HG03139 (cell line): ENCODE measurements around the gene PCNT.

Source experiments
- ATAC-seq: cut with Tn5 transposase; IDR thresholded peaks from one replicate; pipeline ENCODE4 v1.9.1; 2021; ENCODE audit not compliant: unreplicated experiment

Gene PCNT

GRCh38 chr21:46379691-46380090, 55.7 kb downstream of the PCNT start:
- ATAC-seq = no peak

GRCh38 chr21:46381541-46381940, 57.6 kb downstream of the PCNT start:
- ATAC-seq = no peak

DNA sequence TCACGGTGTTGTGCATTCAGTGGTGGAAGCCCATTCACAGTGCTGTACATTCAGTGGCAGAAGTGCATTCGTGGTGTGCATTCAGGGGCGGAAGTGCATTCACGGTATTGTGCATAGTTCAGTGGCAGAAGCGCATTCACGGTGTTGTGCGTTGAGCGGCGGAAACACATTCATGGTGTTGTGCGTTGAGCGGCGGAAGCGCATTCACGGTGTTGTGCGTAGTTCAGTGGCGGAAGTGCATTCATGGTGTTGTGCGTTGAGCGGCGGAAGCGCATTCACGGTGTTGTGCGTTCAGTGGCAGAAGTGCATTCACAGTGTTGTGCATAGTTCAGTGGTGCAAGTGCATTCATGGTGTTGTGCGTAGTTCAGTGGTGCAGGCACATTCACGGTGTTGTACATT, 60.6 kb downstream of the PCNT start:
- no peak for ATAC-seq

- no peak for ATAC-seq
Observed at GRCh38 chr21:46385846-46386733, 62.1 kb downstream of the PCNT start.

GRCh38 chr21:46386734-46387088, 62.8 kb downstream of the PCNT start:
- no peak for ATAC-seq

DNA sequence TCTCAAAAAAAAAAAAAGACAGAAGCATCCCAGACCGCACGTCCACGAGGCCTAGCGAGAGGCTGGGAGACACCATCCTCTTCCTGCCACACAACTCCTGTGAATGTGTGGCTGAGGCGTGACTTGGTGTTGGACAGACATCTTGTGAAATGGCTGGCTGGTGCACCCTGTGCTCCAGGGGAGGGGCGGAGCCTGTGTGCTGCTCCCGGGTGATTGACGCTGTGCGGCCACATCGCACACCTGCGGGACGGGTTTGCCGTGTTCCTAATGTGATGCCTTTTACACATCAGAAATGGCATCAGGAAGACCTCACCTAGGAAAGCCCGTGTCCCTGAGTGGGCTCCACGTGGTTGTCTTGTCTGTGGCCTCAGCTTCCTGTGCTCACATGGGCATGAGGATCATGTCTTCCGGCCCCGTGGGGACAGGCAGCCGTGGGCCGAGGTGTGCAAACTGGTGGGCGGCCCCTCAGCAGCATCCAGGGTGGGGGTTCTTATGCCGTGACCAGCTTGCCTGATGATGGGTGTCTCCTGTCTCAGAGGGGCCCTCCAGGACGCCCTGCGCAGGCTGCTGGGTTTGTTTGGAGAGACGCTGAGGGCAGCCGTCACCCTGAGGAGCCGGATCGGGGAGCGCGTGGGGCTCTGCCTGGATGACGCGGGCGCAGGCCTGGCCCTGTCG, 64.4 kb downstream of the PCNT start:
- ATAC-seq = no peak

GRCh38 chr21:46388896-46389295, 64.9 kb downstream of the PCNT start:
- ATAC-seq = no peak

- ATAC-seq = no peak
Observed at GRCh38 chr21:46390603-46391545, 66.9 kb downstream of the PCNT start.

GRCh38 chr21:46391773-46392172, 67.8 kb downstream of the PCNT start:
- ATAC-seq = no peak

DNA sequence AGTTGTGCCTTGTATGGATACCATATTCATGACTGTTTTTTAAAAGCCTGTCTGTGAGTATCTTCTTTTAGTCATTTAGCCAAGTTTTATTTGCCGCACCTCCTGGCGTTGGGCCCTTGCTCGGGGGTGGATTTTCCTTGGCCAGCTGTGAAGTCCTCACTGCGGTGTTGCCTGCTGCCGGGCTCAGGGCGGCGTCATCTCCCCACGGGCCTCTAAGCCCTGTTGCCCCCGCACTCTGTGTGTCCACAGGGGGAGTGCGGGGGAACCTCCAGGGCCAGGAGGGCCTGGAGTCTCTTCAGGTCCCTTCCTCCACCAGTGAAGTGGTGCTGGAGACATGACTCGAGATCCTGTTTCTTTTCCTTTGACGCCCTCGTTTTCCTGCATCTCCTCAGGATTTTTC, 69.0 kb downstream of the PCNT start:
- ATAC-seq = no peak

GRCh38 chr21:46393451-46393940, 69.5 kb downstream of the PCNT start:
- ATAC-seq = no peak

GRCh38 chr21:46393941-46394594, 70.1 kb downstream of the PCNT start:
- no peak for ATAC-seq

DNA sequence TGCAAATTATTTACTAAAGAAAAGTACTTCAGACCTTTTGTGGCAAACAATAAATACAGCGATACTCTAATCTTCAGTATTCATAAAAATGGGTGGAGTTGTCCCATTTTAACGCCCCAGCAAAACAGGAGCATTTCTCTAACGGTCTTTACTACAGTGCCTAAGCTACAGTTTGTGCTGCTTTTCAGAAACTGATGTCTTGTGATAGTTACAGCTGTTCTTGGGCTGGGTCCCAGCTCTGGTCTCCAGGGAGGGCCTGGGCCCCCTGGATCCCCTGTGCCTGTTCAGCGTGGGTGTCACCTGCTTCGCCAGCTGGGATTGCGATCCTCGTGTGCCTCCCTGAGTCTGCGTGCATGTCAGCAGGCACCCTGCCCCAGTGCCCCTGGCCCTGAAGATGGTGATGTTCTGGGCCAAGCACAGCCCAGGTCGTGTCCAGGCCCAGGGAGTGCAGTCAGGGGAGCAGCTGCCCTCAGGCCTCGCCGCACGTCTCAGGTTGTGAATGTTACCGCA, 70.7 kb downstream of the PCNT start:
- ATAC-seq = no peak

GRCh38 chr21:46397211-46397905, 73.4 kb downstream of the PCNT start:
- no peak for ATAC-seq

DNA sequence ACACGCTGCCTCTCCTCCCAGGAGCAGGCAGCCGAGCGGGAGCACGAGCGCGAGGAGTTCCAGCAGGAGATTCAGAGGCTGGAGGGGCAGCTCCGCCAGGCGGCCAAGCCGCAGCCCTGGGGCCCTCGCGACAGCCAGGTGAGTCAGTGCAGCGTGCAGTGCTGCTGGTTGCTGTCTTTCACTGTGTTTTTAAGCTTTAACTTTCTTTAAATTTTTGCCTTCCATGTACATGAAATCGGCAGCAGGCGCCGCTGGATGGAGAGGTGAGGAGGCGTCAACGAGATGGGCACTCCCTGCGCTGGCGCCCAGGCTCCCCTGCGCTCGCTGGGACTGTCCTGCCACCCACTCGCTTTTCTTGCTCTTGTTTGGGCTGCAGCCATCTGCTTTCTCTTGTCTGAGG, 74.0 kb downstream of the PCNT start:
- ATAC-seq = no peak

DNA sequence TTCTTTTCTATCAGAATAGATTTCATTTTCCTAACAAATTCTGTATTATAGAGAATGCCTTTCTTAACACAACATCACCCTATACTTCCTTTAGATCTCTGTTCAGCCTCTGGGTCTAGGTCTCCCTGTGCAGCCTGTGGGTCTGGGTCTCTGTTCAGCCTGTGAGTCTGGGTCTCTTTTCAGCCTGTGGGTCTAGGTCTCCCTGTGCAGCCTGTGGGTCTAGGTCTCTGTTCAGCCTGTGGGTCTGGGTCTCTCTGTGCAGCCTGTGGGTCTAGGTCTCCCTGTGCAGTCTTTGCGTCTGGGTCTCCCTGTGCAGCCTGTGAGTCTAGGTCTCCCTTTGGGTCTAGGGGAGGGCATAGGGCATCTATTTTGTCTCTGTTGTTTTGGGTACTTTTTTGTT, 75.2 kb downstream of the PCNT start:
- ATAC-seq = no peak

- no peak for ATAC-seq
Observed at GRCh38 chr21:46399686-46400085, 75.7 kb downstream of the PCNT start.

GRCh38 chr21:46401186-46401910, 77.4 kb downstream of the PCNT start:
- no peak for ATAC-seq

- ATAC-seq = no peak
Observed at GRCh38 chr21:46402421-46402820, 78.5 kb downstream of the PCNT start.
